Upper lobe of left lung (tissue), 6 donors: ENCODE measurements around the gene ZFX. TPM values are rescaled to one million over a fixed set of nuclear protein-coding genes. Genes with fewer than 3 reads are reported as not detected.
A peak's percentile ranks its signal among the peaks of the same experiment; 100 is the strongest.

ENCODE experiments used
- ATAC-seq, 2 donors: fragments of 200-7000 bp; cut with Tn5 transposase; one replicate each; pipeline ENCODE4 v1.9.1; 2022; ENCODE audit warnings: mild to moderate bottlenecking in 2 of 2, moderate library complexity in 2 of 2; ENCODE audit not compliant: low FRiP score in 2 of 2
- DNase-seq, 2 donors: peaks; one replicate each; pipeline ENCODE4 v3.0.0-alpha.2; 2019 to 2020
- H3K27ac ChIP-seq, 4 donors: fragments of 200-600 bp; sonication (generic); one replicate each; pipeline ENCODE4 v1.5.1; 2016 to 2019
- H3K27me3 ChIP-seq, 4 donors: fragments of 200-600 bp; sonication (generic); one replicate each; pipeline ENCODE4 v1.5.1; 2017 to 2019
- H3K36me3 ChIP-seq, 4 donors: fragments of 200-600 bp; sonication (generic); one replicate each; pipeline ENCODE4 v1.5.1; 2016 to 2019
- H3K4me1 ChIP-seq, 4 donors: fragments of 200-600 bp; sonication (generic); one replicate each; pipeline ENCODE4 v1.5.1; 2018 to 2019
- H3K4me3 ChIP-seq, 4 donors: fragments of 200-600 bp; sonication (generic); one replicate each; pipeline ENCODE4 v1.5.1; 2017 to 2019; ENCODE audit warnings: mild to moderate bottlenecking in 2 of 4, moderate library complexity in 1 of 4
- H3K9me3 ChIP-seq, 4 donors: fragments of 200-600 bp; sonication (generic); one replicate each; pipeline ENCODE4 v1.5.1; 2018 to 2019
- CTCF ChIP-seq, 6 experiments: fragments of 450-650 bp in 4 of 6; fragments of 200-600 bp in 2 of 6; sonication (generic) in 2 of 6; IDR thresholded peaks; one replicate each; pipeline ENCODE4 v1.5.1; 2016 to 2019; ENCODE audit warnings: antibody characterized with exemption in 6 of 6
- EP300 ChIP-seq, 4 donors: sonication (generic); formaldehyde crosslinking; IDR thresholded peaks; one replicate each; pipeline ENCODE4 v1.5.1; 2017; ENCODE audit warnings: antibody characterized with exemption in 4 of 4, control low read depth in 2 of 4
- POLR2A ChIP-seq, 4 donors: fragments of 450-650 bp; IDR thresholded peaks; one replicate each; pipeline ENCODE4 v1.5.1; 2016 to 2017; ENCODE audit warnings: antibody characterized with exemption in 4 of 4, mild to moderate bottlenecking in 2 of 4
- POLR2AphosphoS5 ChIP-seq, 2 donors: sonication (generic); formaldehyde crosslinking; IDR thresholded peaks; one replicate each; pipeline ENCODE4 v1.5.1; 2017; ENCODE audit warnings: antibody characterized with exemption in 2 of 2
- WGBS, 2 donors: methylation state at CpG; one replicate each; pipeline ENCODE4 v1.1.5; 2017 to 2018; 5-methylcytosine and 5-hydroxymethylcytosine counted together
- total RNA-seq, 6 donors: library from RNA; depleted of rRNA in 4 of 6; stranded (reverse); fragments of >200 nt in 4 of 6; gene quantifications; one replicate each; pipeline versions ENCODE4 v1.1.0 to v1.2.1, GENCODE V29; 2016 to 2021
- donor health status: DM: no; HTN: no; CAD: no; lungs with moderate emphysema.
- donor health status: DM: no; HTN: yes; CAD: no; lungs with severe emphysema.

The ZFX gene
- total RNA-seq, 6 donors from 2014 or later = 15.7 to 68.6 (median 31.1) TPM

DNA sequence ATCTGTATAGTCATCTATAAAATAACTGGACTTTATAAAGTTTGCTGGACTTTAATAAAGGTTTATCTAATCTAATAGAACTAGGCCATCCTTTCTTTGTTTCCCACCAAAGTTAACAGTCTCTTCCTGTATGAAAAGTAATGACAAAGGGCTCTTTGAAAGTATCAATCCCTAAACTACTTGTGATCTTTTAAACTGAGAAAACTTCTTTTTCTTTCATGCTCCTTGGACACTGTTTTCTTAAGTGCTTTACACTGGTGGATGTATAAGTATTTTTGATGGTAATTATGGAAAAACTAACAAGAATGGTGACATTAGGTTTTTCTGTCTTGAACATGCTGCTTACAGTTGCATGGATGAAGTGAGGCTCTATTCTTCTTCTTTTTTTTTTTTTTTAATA, 2.4 kb upstream of the ZFX start:
- Histone ChIP-seq H3K4me3 (no peak overlapping the region), H3K27me3 (no peaks in the 10 kb centered on the region), H3K36me3 (no peaks in the 10 kb centered on the region), H3K4me1 (peaks cover 10 to 42% (median 33%) of the 10 kb centered on the region in 4 donors), H3K9me3 (no peaks in the 10 kb centered on the region), H3K27ac (peak overlapping the region; percentile 35 to 100 (median 98))
- ATAC-seq (no peak), DNase-seq (no peak)
- no peak for TF ChIP-seq POLR2AphosphoS5 (IDR thresholded peaks at IDR 0.05)
- no peak for TF ChIP-seq CTCF (IDR thresholded peaks at IDR 0.05)
- TF ChIP-seq POLR2A (IDR thresholded peaks at IDR 0.05) = no peak
- no peak for TF ChIP-seq EP300 (IDR thresholded peaks at IDR 0.05)

DNA sequence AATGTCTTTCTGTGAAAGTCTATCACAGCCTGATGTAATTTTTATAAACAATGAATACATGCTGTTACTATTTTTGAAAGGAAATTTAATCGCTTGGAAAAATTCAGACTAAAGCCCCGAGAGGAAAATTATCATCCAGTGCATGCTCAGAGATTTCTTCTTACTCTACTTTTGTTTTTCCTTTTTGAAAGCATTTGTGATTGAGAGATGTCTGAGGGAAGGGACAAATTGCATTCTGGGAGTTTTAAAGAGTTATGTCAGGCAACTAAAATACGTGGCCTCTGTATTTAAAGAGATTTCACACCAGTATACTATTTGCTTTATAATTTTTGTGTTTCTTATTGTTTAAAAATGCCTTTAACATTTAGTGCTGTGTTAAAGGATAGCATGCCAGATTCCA, 1.4 kb upstream of the ZFX start:
- 6 to 22% methylated on average over 3 of the region's 3 CpGs for WGBS, 2 donors
- ATAC-seq = no peak
- peaks cover 14 to 52% (median 41%) of the 10 kb centered on the region in 4 donors for H3K4me1 ChIP-seq
- no peaks in the 10 kb centered on the region for H3K36me3 ChIP-seq
- no peaks in the 10 kb centered on the region for H3K9me3 ChIP-seq
- DNase-seq = no peak
- peak overlapping the region in 1 of 4 donors; percentile 66 for H3K4me3 ChIP-seq
- no peak for TF ChIP-seq EP300 (IDR thresholded peaks at IDR 0.05)
- no peak for TF ChIP-seq POLR2AphosphoS5 (IDR thresholded peaks at IDR 0.05)
- TF ChIP-seq CTCF (IDR thresholded peaks at IDR 0.05) = no peak
- no peak for TF ChIP-seq POLR2A (IDR thresholded peaks at IDR 0.05)
- peak overlapping the region; percentile 95 to 100 (median 98) for H3K27ac ChIP-seq
- H3K27me3 ChIP-seq = no peaks in the 10 kb centered on the region

GRCh38 chrX:24148535-24149350, 786 bp upstream of the ZFX start:
- Histone ChIP-seq H3K4me1 (peaks cover 21 to 58% (median 47%) of the 10 kb centered on the region in 4 donors), H3K27me3 (no peaks in the 10 kb centered on the region), H3K4me3 (peak overlapping the region; percentile 44 to 66 (median 64)), H3K9me3 (no peaks in the 10 kb centered on the region), H3K36me3 (no peaks in the 10 kb centered on the region), H3K27ac (peak overlapping the region; percentile 95 to 100 (median 98))
- TF ChIP-seq POLR2A (IDR thresholded peaks at IDR 0.05) = no peak
- no peak for TF ChIP-seq POLR2AphosphoS5 (IDR thresholded peaks at IDR 0.05)
- no peak for TF ChIP-seq EP300 (IDR thresholded peaks at IDR 0.05)
- no peak for TF ChIP-seq CTCF (IDR thresholded peaks at IDR 0.05)
- 3 to 4% methylated on average over 15 to 18 of the region's 35 CpGs for WGBS, 2 donors
- DNase-seq (peak in 1 of 2 donors; percentile 33), ATAC-seq (no peak)

GRCh38 chrX:24150051-24150790, 692 bp downstream of the ZFX start:
- DNase-seq (peak; percentile 93), ATAC-seq (peak; percentile 93 to 94)
- no peaks in the 10 kb centered on the region for H3K9me3 ChIP-seq
- TF ChIP-seq EP300 (IDR thresholded peaks at IDR 0.05) (no peak), CTCF (IDR thresholded peaks at IDR 0.05) (peak; percentile 43 to 87 (median 64)), POLR2A (IDR thresholded peaks at IDR 0.05) (peak in 3 of 4 donors; percentile 21 to 59 (median 29)), POLR2AphosphoS5 (IDR thresholded peaks at IDR 0.05) (peak; percentile 55 to 75)
- peak overlapping the region; percentile 63 to 70 (median 65) for H3K4me3 ChIP-seq
- 0% methylated on average over 2 to 28 of the region's 79 CpGs for WGBS, 2 donors
- H3K4me1 ChIP-seq = peaks cover 26 to 72% (median 56%) of the 10 kb centered on the region in 4 donors
- peaks cover 0 to 6% (median 0%) of the 10 kb centered on the region in 4 donors for H3K36me3 ChIP-seq
- H3K27ac ChIP-seq = peak overlapping the region; percentile 95 to 100 (median 98)
- H3K27me3 ChIP-seq = no peaks in the 10 kb centered on the region
